GM12878 (cell line): ENCODE measurements around the gene NFE2L3. TPM values are rescaled to one million over a fixed set of nuclear protein-coding genes. Genes with fewer than 3 reads are reported as not detected.

ENCODE experiments used
- CHD1 ChIP-seq: IDR thresholded peaks from 2 replicates; pipeline ENCODE4 v1.6.1; 2012; ENCODE audit warnings: low read depth, low read length, improper control_type of control experiment
- CTCF ChIP-seq, 3 experiments: IDR thresholded peaks in 2 of 3; conservative IDR thresholded peaks in 1 of 3; 2 replicates each; pipeline ENCODE4 v1.5.1; 2011; ENCODE audit warnings: low read depth in 3 of 3, low read length in 3 of 3, mild to moderate bottlenecking in 3 of 3, control low read depth in 2 of 3, moderate library complexity in 2 of 3, inconsistent platforms in 1 of 3, mixed read lengths in 1 of 3; ENCODE audit not compliant: control insufficient read depth in 2 of 3, insufficient read depth in 1 of 3; ENCODE audit errors: extremely low read depth in 1 of 3
- ELK1 ChIP-seq: IDR thresholded peaks from 2 replicates; pipeline ENCODE4 v1.6.1; 2012; ENCODE audit warnings: low read depth, low read length, improper control_type of control experiment
- KLF5 ChIP-seq: fragments of 450-650 bp; IDR thresholded peaks from 2 replicates; pipeline ENCODE4 v1.6.1; 2014; ENCODE audit warnings: mild to moderate bottlenecking; ENCODE audit not compliant: partially characterized antibody
- NR2C1 ChIP-seq: fragments of 450-650 bp; IDR thresholded peaks from 2 replicates; pipeline ENCODE4 v1.6.1; 2017; ENCODE audit warnings: antibody characterized with exemption, mild to moderate bottlenecking, moderate library complexity
- PML ChIP-seq: IDR thresholded peaks from 2 replicates; pipeline ENCODE4 v1.6.1; 2012; ENCODE audit warnings: low read length, inconsistent platforms
- RAD21 ChIP-seq: IDR thresholded peaks from 2 replicates; pipeline ENCODE4 v1.6.1; 2011; ENCODE audit warnings: mild to moderate bottlenecking, low read depth, low read length, moderate library complexity; ENCODE audit not compliant: insufficient read depth
- REST ChIP-seq: IDR thresholded peaks from 2 replicates; pipeline ENCODE4 v1.6.1; 2012; ENCODE audit warnings: mild to moderate bottlenecking, low read depth, low read length
- SMAD1 ChIP-seq: fragments of 450-650 bp; IDR thresholded peaks from 2 replicates; pipeline ENCODE4 v1.6.1; 2018; ENCODE audit warnings: mild to moderate bottlenecking, low read depth; ENCODE audit not compliant: partially characterized antibody
- SMARCA5 ChIP-seq: fragments of 450-650 bp; IDR thresholded peaks from 2 replicates; pipeline ENCODE4 v1.6.1; 2017; ENCODE audit warnings: mild to moderate bottlenecking
- SPI1 ChIP-seq: IDR thresholded peaks from 2 replicates; pipeline ENCODE4 v1.6.1; 2011; ENCODE audit warnings: low read depth, mild to moderate bottlenecking, low read length, moderate library complexity, borderline replicate concordance; ENCODE audit not compliant: insufficient read depth
- STAT1 ChIP-seq: fragments of 450-650 bp; conservative IDR thresholded peaks from 2 replicates; pipeline ENCODE4 v1.6.1; 2014; ENCODE audit warnings: antibody characterized with exemption, mild to moderate bottlenecking
- TBL1XR1 ChIP-seq: IDR thresholded peaks from 2 replicates; pipeline ENCODE4 v1.6.1; 2012; ENCODE audit warnings: low read depth, low read length, improper control_type of control experiment
- TCF7 ChIP-seq: IDR thresholded peaks from 2 replicates; pipeline ENCODE4 v1.6.1; 2014; ENCODE audit warnings: antibody characterized with exemption, borderline replicate concordance
- YY1 ChIP-seq: IDR thresholded peaks from 2 replicates; pipeline ENCODE4 v1.6.1; 2011; ENCODE audit warnings: low read depth, mild to moderate bottlenecking, low read length
- ZNF384 ChIP-seq: IDR thresholded peaks from 2 replicates; pipeline ENCODE4 v1.6.1; 2012; ENCODE audit warnings: low read depth, mild to moderate bottlenecking, low read length, improper control_type of control experiment, borderline replicate concordance
- ZNF592 ChIP-seq: fragments of 450-650 bp; IDR thresholded peaks from 2 replicates; pipeline ENCODE4 v1.6.1; 2017; ENCODE audit warnings: mild to moderate bottlenecking, moderate library complexity
- ZZZ3 ChIP-seq: IDR thresholded peaks from 2 replicates; pipeline ENCODE4 v1.6.1; 2011; ENCODE audit warnings: low read depth; ENCODE audit not compliant: control insufficient read depth, insufficient read length
- polyA plus RNA-seq, 11 experiments: library from polyadenylated mRNA; depleted of rRNA in 4 of 11; unstranded in 6 of 11; stranded (reverse) in 5 of 11; fragments of >200 nt; fragmentation: Nextera tagmentation in 4 of 11; fragmentation: Illumina TruSeq in 1 of 11; extraction: Ambion mirVana in 4 of 11; extraction: Trizol in 1 of 11; gene quantifications; 1 replicate in 1 of 11; 2 replicates in 10 of 11; pipeline versions ENCODE4 v1.2.1 to v1.2.3, GENCODE V29; 2011 to 2016; ENCODE audit warnings: inconsistent platforms in 2 of 11, missing spikeins in 2 of 11, low read depth in 1 of 11
- total RNA-seq, 4 experiments: library from RNA; depleted of rRNA in 3 of 4; stranded (reverse); fragments of >200 nt in 3 of 4; fragmentation: Illumina TruSeq in 1 of 4; extraction: Trizol in 1 of 4; gene quantifications; 2 replicates each; pipeline versions ENCODE4 v1.2.1 to v1.2.3, GENCODE V29; 2013 to 2021

NFE2L3 gene
- total and polyA plus RNA-seq, 10 of the 15 experiments (the other 5 are each of a cell fraction or from before 2014, with no cell fraction given): 4.4 to 34.9 (median 13.0) TPM

- TF ChIP-seq CTCF (IDR thresholded peaks at IDR 0.05 in 2 of 3, conservative IDR thresholded peaks at IDR 0.05 in 1 of 3; ENCODE audit: control insufficient read depth in 2 of 3, extremely low read depth in 1 of 3, insufficient read depth in 1 of 3, low read depth in 3 of 3, low read length in 3 of 3) (no peak), SPI1 (peak; percentile 61; the same call in 1 of the 2 replicates), ZNF384 (no peak), ELK1 (no peak), KLF5 (no peak), ZZZ3 (no peak), PML (no peak), REST (no peak), TBL1XR1 (no peak), STAT1 (no peak), TCF7 (peak; percentile 89), ZNF592 (0 out of 2 replicates have a peak, but pooled peaks have one; percentile 49), SMAD1 (no peak), RAD21 (no peak), CHD1 (no peak), SMARCA5 (peak; percentile 87), YY1 (no peak), NR2C1 (no peak)
Measured at GRCh38 chr7:26156451-26157420, 4.7 kb downstream of the NFE2L3 start (continued).
